ENCODE measurements around the gene RAPGEF6.

DNA sequence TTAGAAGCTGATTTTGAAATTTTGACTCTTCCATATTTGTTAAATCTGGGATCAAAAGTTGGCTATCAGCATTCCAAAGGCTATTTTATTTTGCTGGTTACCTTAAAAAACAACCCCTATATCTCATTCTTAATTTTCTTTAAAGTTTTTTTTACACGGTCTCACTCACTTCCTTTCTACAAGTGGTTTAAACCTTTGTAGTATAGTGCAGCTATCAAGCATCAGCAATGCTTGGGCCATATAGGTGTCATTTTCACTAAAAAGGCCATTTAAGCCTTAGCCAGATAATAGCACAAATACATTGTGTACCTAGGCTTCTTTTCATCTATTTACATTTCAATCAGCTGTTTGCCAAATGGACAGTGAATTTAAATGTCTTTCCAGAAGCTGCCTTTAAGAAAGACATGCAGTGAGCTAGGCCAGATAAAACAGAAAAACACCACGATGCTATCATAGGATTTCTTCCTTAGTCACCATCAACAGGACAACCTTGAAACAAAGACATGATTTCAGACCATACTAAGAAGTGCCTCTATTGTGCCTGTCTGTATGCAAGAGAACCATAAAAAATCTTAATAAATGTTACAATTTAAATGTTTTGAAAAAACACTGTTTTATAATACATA lies 104.2 kb downstream of the RAPGEF6 start:
- TF ChIP-seq ZNF404 (tag by site-specific recombination; IDR thresholded peaks at IDR 0.05) (no peak), ZNF416 (tag by site-specific recombination; IDR thresholded peaks at IDR 0.05) (no peak), YY1 (tag by site-specific recombination; IDR thresholded peaks at IDR 0.05) (no peak)
- TF ChIP-seq, protein P1, sequence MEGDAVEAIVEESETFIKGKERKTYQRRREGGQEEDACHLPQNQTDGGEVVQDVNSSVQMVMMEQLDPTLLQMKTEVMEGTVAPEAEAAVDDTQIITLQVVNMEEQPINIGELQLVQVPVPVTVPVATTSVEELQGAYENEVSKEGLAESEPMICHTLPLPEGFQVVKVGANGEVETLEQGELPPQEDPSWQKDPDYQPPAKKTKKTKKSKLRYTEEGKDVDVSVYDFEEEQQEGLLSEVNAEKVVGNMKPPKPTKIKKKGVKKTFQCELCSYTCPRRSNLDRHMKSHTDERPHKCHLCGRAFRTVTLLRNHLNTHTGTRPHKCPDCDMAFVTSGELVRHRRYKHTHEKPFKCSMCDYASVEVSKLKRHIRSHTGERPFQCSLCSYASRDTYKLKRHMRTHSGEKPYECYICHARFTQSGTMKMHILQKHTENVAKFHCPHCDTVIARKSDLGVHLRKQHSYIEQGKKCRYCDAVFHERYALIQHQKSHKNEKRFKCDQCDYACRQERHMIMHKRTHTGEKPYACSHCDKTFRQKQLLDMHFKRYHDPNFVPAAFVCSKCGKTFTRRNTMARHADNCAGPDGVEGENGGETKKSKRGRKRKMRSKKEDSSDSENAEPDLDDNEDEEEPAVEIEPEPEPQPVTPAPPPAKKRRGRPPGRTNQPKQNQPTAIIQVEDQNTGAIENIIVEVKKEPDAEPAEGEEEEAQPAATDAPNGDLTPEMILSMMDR (tag by site-specific recombination; IDR thresholded peaks at IDR 0.05): no peak

Data from HEK293 (cell line).